GM11168 (cell line): ENCODE results near the gene FBXO44.

Experiments
- in situ Hi-C: fragments of 300-500 bp; cut with MboI; formaldehyde crosslinking; loops from one replicate; pipeline ENCODE4 v1.12.0; 2022; ENCODE audit warnings: low sequenced_read_pairs; ENCODE audit not compliant: unreplicated experiment

The FBXO44 gene

GRCh38 chr1:11638121-11638520 lies 16.6 kb upstream of the FBXO44 start:
- in situ Hi-C loops: loop anchor here (25.0 kb wide), 1 partner anchor 576 kb away; the partner anchor contains the start of gene SRM

- in situ Hi-C loops: loop anchor here (25.0 kb wide), 1 partner anchor 577 kb away; the partner anchor contains the start of gene SRM
Observed at GRCh38 chr1:11639372-11639771, 15.3 kb upstream of the FBXO44 start.

GRCh38 chr1:11640101-11640500 lies 14.6 kb upstream of the FBXO44 start:
- in situ Hi-C loops: loop anchor here (10.0 to 25.0 kb wide), 2 partner anchors 305 to 578 kb away; partner anchors contain the start of gene SRM

GRCh38 chr1:11640944-11641343 lies 13.7 kb upstream of the FBXO44 start:
- in situ Hi-C loops: loop anchor here (10.0 to 25.0 kb wide), 2 partner anchors 306 to 579 kb away; partner anchors contain the start of gene SRM

- in situ Hi-C loops: loop anchor here (10.0 to 25.0 kb wide), 2 partner anchors 307 to 580 kb away; partner anchors contain the start of gene SRM
Observed at GRCh38 chr1:11641776-11642305, 12.8 kb upstream of the FBXO44 start.

- in situ Hi-C loops: loop anchor here (10.0 to 25.0 kb wide), 2 partner anchors 308 to 580 kb away; partner anchors contain the start of gene SRM
Observed at GRCh38 chr1:11642418-11643017, 12.2 kb upstream of the FBXO44 start.

GRCh38 chr1:11643782-11644181 lies 10.9 kb upstream of the FBXO44 start:
- in situ Hi-C loops: loop anchor here (10.0 to 25.0 kb wide), 2 partner anchors 309 to 581 kb away; partner anchors contain the start of gene SRM

GRCh38 chr1:11645270-11645669 lies 9.4 kb upstream of the FBXO44 start:
- in situ Hi-C loops: loop anchor here (10.0 to 25.0 kb wide), 2 partner anchors 310 to 583 kb away; partner anchors contain the start of gene SRM

- in situ Hi-C loops: loop anchor here (10.0 to 25.0 kb wide), 2 partner anchors 311 to 583 kb away; partner anchors contain the start of gene SRM
Observed at GRCh38 chr1:11645670-11646265, 8.9 kb upstream of the FBXO44 start.

- in situ Hi-C loops: loop anchor here (10.0 to 25.0 kb wide), 2 partner anchors 312 to 584 kb away; partner anchors contain the start of gene SRM
Observed at GRCh38 chr1:11646317-11646716, 8.4 kb upstream of the FBXO44 start.

GRCh38 chr1:11647333-11647732 lies 7.3 kb upstream of the FBXO44 start:
- in situ Hi-C loops: loop anchor here (10.0 to 25.0 kb wide), 2 partner anchors 313 to 585 kb away; partner anchors contain the start of gene SRM

GRCh38 chr1:11648039-11648438 lies 6.6 kb upstream of the FBXO44 start:
- in situ Hi-C loops: loop anchor here (10.0 to 25.0 kb wide), 2 partner anchors 313 to 586 kb away; partner anchors contain the start of gene SRM

- in situ Hi-C loops: loop anchor here (10.0 to 25.0 kb wide), 2 partner anchors 314 to 586 kb away; partner anchors contain the start of gene SRM
Observed at GRCh38 chr1:11648732-11649158, 5.9 kb upstream of the FBXO44 start.

- in situ Hi-C loops: loop anchor here (10.0 to 25.0 kb wide), 2 partner anchors 314 to 587 kb away; partner anchors contain the start of gene SRM
Observed at GRCh38 chr1:11649237-11649623, 5.4 kb upstream of the FBXO44 start.

- in situ Hi-C loops: loop anchor here (10.0 to 25.0 kb wide), 2 partner anchors 315 to 587 kb away; partner anchors contain the start of gene SRM
Observed at GRCh38 chr1:11649624-11650330, 4.9 kb upstream of the FBXO44 start.

- in situ Hi-C loops: no loop called here
Observed at GRCh38 chr1:11650331-11650991, 4.2 kb upstream of the FBXO44 start.

- in situ Hi-C loops: no loop called here
Observed at GRCh38 chr1:11651017-11651416, 3.7 kb upstream of the FBXO44 start.

- in situ Hi-C loops: no loop called here
Observed at GRCh38 chr1:11652203-11652780, 2.4 kb upstream of the FBXO44 start.
